ENCODE measurements around the gene DIP2C.
"Not testable (repeated sequence)": the region's sequence is repeated elsewhere in the genome, so short reads cannot be mapped to it uniquely, and the experiment has no call there.

The DIP2C gene

DNA sequence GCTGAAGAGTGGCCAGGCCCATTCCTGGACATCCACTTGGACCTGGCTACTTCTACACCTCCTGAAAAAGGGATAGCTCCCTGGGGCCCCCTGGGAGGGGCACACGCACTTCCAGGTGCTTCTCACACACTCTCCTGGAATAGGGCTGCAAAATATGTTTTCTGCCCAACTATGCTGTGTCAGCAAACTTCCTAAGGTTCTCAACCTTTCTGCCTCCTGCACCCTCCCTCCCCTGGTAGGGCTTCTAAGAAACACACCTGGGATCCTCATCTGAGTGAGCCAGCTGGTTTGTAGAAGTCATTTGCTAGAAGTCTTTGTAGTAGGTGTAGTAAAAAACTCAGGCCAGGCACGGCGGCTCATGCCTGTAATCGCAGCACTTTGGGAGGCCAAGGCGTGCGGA lies 417.7 kb downstream of the DIP2C start:
- ChIA-PET CTCF (interaction anchor here (0.9 kb wide), 1 partner anchor 21 kb away, joined by 3 read pairs; no protein-coding TSS in a partner anchor), POLR2A (ENCODE audit: low non-redundant PET) (no interaction called here)
- H3K27ac ChIP-seq: no peak overlapping the region
- no peak for DNase-seq (ENCODE audit: low spot score)
- TF ChIP-seq, protein P1, sequence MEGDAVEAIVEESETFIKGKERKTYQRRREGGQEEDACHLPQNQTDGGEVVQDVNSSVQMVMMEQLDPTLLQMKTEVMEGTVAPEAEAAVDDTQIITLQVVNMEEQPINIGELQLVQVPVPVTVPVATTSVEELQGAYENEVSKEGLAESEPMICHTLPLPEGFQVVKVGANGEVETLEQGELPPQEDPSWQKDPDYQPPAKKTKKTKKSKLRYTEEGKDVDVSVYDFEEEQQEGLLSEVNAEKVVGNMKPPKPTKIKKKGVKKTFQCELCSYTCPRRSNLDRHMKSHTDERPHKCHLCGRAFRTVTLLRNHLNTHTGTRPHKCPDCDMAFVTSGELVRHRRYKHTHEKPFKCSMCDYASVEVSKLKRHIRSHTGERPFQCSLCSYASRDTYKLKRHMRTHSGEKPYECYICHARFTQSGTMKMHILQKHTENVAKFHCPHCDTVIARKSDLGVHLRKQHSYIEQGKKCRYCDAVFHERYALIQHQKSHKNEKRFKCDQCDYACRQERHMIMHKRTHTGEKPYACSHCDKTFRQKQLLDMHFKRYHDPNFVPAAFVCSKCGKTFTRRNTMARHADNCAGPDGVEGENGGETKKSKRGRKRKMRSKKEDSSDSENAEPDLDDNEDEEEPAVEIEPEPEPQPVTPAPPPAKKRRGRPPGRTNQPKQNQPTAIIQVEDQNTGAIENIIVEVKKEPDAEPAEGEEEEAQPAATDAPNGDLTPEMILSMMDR (conservative IDR thresholded peaks at IDR 0.05; ENCODE audit: low read depth): no peak

DNA sequence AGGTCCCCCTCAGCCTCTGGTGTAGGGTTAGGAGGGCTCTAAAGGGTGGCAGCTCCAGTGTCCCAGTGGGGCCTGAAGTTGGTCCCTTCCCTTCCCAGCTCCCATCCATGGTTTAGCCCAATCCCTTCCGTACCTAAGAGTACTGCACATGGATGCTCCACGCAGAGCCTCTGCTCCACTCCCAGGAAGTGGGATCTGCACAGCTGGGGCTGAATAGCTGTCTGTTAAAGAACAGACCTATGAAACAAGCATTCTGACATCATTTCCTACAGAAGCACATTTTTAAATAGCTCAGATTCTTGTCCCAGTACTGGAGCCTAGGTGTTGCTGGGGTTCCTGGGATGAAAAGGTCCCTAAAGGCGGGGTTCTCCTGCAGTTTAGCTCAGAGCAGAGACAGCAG lies 418.3 kb downstream of the DIP2C start:
- no peak overlapping the region for H3K27ac ChIP-seq
- TF ChIP-seq, protein P1 (conservative IDR thresholded peaks at IDR 0.05; ENCODE audit: low read depth): no peak
- no peak for DNase-seq (ENCODE audit: low spot score)
- ChIA-PET POLR2A (ENCODE audit: low non-redundant PET) (no interaction called here), CTCF (interaction anchor here (0.6 to 0.9 kb wide), 2 partner anchors 20 to 518 kb away, joined by 3 read pairs; no protein-coding TSS in a partner anchor)

DNA sequence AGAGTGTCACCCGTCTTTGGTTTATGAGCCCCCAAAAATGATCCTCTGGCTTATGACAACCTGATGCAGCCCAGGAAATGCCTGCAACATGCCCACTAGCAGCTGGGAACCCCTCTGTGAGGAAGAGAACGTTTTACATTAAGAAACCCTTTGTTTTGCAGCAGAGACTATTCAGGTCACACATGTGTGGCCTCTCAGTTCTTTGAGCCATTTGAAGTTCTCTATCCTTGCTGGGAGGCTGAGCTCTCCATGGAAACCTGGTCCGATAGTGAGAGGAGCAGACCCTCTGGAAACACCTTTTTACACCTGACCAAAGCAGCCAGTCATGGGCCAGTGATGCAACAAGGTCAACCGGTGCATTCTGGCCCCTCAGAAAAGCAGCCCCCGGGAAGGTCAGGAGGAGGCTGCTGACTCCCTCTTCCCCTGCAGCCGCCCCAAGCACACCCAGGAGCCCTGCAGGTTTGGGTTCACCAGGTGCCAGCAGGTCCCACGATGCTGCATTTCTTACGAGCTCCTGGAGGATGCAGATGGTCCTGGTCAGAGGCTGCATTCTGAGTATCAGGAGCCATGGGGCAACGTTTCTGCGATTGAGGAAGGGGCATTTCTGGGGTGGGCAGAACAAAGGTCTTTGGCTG lies 419.9 kb downstream of the DIP2C start:
- POLR2A ChIA-PET (ENCODE audit: low non-redundant PET): no interaction called here
- TF ChIP-seq, protein P1 (conservative IDR thresholded peaks at IDR 0.05; ENCODE audit: low read depth): no peak
- H3K27ac ChIP-seq: no peak overlapping the region
- DNase-seq (ENCODE audit: low spot score): no peak
- CTCF ChIA-PET: no interaction called here

DNA sequence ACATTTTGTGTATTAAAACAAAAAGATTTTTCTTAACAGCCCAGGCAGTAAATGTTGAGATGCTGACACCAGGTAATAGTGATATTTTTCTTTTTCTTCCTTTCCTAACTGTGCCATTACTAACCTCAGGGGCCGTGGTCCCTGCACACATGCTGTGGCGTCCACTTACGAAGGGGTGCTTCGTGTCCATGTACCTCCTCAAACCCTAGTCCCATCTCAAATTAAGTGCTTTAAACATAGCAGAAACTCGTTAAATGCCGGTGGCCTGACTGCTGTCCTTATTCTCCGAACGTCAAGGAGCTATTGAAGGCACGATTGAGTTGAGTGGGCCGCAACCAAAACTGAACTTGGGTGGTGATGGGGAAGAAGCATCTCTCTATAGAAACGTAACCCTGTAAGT lies 421.8 kb downstream of the DIP2C start:
- POLR2A ChIA-PET (ENCODE audit: low non-redundant PET): no interaction called here
- TF ChIP-seq, protein P1 (conservative IDR thresholded peaks at IDR 0.05; ENCODE audit: low read depth): no peak
- CTCF ChIA-PET: no interaction called here
- no peak overlapping the region for H3K27ac ChIP-seq
- DNase-seq (ENCODE audit: low spot score): no peak

DNA sequence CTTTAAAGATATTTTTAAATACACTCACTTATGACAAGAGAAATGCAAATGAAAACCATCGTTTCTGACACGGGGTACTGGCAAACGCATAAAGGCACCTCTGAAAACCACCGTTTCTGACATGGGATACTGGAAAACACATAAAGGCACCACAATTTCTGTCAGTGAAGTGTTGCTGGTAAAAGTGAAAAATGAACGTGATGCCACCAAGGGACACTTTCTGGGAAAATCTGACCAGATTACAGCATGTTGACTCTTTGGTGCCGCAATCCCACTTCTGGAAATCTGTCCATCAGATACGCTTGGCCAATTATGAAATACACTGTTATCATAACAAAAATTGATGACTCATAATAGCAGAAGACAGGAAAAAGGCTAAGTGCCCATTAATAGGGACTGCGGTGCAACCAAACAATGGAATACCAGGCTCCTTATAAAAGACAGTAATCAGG lies 422.5 kb downstream of the DIP2C start:
- ChIA-PET POLR2A (ENCODE audit: low non-redundant PET) (no interaction called here), CTCF (no interaction called here)
- H3K27ac ChIP-seq: no peak overlapping the region
- TF ChIP-seq, protein P1 (conservative IDR thresholded peaks at IDR 0.05; ENCODE audit: low read depth): no peak
- DNase-seq (ENCODE audit: low spot score): peak; percentile 38

DNA sequence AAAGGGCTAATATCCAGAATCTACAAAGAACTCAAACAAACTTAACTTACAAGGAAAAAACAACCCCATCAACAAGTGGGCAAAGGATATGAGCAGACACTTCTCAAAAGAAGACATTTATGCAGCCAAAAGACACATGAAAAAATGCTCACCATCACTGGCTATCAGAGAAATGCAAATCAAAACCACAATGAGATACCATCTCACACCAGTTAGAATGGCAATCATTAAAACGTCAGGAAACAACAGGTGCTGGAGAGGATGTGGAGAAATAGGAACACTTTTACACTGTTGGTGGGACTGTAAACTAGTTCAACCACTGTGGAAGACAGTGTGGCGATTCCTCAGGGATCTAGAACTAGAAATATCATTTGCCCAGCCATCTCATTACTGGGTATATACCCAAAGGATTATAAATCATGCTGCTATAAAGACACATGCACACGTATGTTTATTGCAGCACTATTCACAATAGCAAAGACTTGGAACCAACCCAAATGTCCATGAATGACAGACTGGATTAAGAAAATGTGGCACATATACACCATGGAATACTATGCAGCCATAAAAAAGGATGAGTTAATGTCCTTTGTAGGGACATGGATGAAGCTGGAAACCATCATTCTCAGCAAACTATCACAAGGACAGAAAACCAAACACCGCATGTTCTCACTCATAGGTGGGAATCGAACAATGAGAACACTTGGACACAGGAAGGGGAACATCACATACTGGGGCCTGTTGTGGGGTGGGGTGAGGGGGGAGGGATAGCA lies 423.5 kb downstream of the DIP2C start:
- H3K27ac ChIP-seq; POLR2A ChIA-PET (ENCODE audit: low non-redundant PET); CTCF ChIA-PET; DNase-seq (ENCODE audit: low spot score): not testable (repeated sequence)

DNA sequence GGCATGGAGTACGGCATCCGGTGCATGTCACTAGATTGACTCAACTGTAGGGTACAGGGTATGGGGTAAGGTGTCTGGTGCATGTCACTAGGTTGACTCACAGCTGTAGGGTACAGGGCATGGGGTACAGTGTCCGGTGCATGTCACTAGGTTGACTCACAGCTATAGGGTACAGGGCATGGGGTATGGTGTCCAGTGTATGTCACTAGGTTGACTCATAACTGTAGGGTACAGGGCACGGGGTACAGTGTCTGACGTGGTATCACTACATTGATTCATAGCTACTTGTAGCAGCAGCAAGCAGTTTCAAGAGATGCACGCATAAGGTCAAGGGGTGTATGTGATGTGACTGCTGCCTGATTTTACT lies 424.4 kb downstream of the DIP2C start:
- CTCF ChIA-PET; POLR2A ChIA-PET (ENCODE audit: low non-redundant PET); H3K27ac ChIP-seq; DNase-seq (ENCODE audit: low spot score): not testable (repeated sequence)

DNA sequence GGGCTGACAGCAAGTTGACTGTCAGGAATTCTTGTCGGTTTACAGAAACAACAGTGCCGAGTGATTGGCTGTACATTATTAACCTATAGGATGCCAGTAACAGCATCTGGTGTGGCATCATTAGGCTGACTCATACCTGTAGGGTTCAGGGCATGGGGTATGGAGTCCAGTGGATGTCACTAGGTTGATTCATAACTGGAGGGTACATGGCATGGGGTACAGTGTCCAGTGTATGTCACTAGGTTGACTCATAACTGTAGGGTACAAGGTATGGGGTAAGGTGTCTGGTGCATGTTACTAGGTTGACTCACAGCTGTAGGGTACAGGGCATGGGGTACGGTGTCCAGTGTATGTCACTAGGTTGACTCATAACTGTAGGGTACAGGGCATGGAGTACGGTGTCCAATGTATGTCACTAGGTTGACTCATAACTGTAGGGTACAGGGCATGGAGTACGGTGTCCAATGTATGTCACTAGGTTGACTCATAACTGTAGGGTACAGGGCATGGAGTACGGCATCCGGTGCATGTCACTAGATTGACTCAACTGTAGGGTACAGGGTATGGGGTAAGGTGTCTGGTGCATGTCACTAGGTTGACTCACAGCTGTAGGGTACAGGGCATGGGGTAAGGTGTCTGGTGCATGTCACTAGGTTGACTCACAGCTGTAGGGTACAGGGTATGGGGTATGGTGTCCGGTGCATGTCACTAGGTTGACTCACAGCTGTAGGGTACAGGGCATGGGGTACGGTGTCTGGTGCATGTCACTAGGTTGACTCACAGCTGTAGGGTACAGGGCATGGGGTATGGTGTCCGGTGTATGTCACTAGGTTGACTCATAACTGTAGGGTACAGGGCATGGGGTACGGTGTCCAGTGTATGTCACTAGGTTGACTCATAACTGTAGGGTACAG lies 425.1 kb downstream of the DIP2C start:
- H3K27ac ChIP-seq; DNase-seq (ENCODE audit: low spot score); POLR2A ChIA-PET (ENCODE audit: low non-redundant PET); CTCF ChIA-PET: not testable (repeated sequence)
